Esophagus squamous epithelium (tissue), 4 donors: ENCODE results near the gene TBC1D14.

ENCODE experiments used
- CTCF ChIP-seq, 6 experiments: fragments of 450-650 bp in 4 of 6; fragments of 200-600 bp in 2 of 6; sonication (generic) in 2 of 6; IDR thresholded peaks; one replicate each; pipeline ENCODE4 v1.5.1; 2016 to 2019; ENCODE audit warnings: antibody characterized with exemption in 6 of 6, mild to moderate bottlenecking in 4 of 6, moderate library complexity in 4 of 6
- POLR2A ChIP-seq, 4 donors: fragments of 450-650 bp; IDR thresholded peaks; one replicate each; pipeline ENCODE4 v1.6.1; 2017; ENCODE audit warnings: antibody characterized with exemption in 4 of 4, mild to moderate bottlenecking in 4 of 4, moderate library complexity in 3 of 4

- TF ChIP-seq CTCF (IDR thresholded peaks at IDR 0.05) = peak in 1 of 6 experiments; percentile 5
- TF ChIP-seq POLR2A (IDR thresholded peaks at IDR 0.05) = peak in 3 of 4 donors; percentile 90 to 98 (median 97)
These were observed 158.0 kb downstream of the TBC1D14 start, which contains the start of gene GRPEL1 for GRCh38 chr4:7067452-7068278.
